HepG2 (cell line): ENCODE measurements around the gene CCN2. TPM values are rescaled to one million over a fixed set of nuclear protein-coding genes. Genes with fewer than 3 reads are reported as not detected.
A peak's percentile ranks its signal among the peaks of the same experiment; 100 is the strongest.

Experiments
- DDIT3 ChIP-seq: sonication (generic); formaldehyde crosslinking; IDR thresholded peaks from 2 replicates; pipeline ENCODE4 v1.4.0; 2020; ENCODE audit warnings: mild to moderate bottlenecking, missing genetic modification reagents
- FOXK2 ChIP-seq: fragments of 450-650 bp; IDR thresholded peaks from 2 replicates; pipeline ENCODE4 v1.6.1; 2016
- FOXP4 ChIP-seq: sonication (generic); formaldehyde crosslinking; IDR thresholded peaks from 2 replicates; pipeline ENCODE4 v1.4.0; 2020; ENCODE audit warnings: missing genetic modification reagents
- HDAC6 ChIP-seq: fragments of 200-600 bp; sonication (generic); IDR thresholded peaks from 2 replicates; pipeline ENCODE4 v1.7.0; 2017; ENCODE audit warnings: mild to moderate bottlenecking, antibody characterized with exemption, low read length, low read depth
- HIC2 ChIP-seq: sonication (generic); formaldehyde crosslinking; IDR thresholded peaks from 2 replicates; pipeline ENCODE4 v1.9.0; 2022; ENCODE audit warnings: low read depth, missing genetic modification reagents
- HOXD1 ChIP-seq: sonication (generic); formaldehyde crosslinking; IDR thresholded peaks from 2 replicates; pipeline ENCODE4 v1.5.0; 2020; ENCODE audit warnings: missing genetic modification reagents
- KDM6A ChIP-seq: IDR thresholded peaks from 2 replicates; pipeline ENCODE4 v1.6.1; 2016; ENCODE audit warnings: low read depth
- KLF12 ChIP-seq: sonication (generic); formaldehyde crosslinking; IDR thresholded peaks from 2 replicates; pipeline ENCODE4 v1.4.0; 2020; ENCODE audit warnings: missing genetic modification reagents, borderline replicate concordance
- KLF16 ChIP-seq, 2 experiments: sonication (generic) in 1 of 2; formaldehyde crosslinking in 1 of 2; IDR thresholded peaks; 2 replicates each; pipeline versions ENCODE4 v1.6.1 to v1.8.0; 2016 to 2023; ENCODE audit warnings: missing genetic modification reagents in 2 of 2, missing compliant biosample characterization in 1 of 2
- LCORL ChIP-seq, 2 experiments: fragments of 450-650 bp in 1 of 2; sonication (generic) in 1 of 2; formaldehyde crosslinking in 1 of 2; IDR thresholded peaks; 2 replicates each; pipeline versions ENCODE4 v1.5.0 to v1.6.1; 2017 to 2020; ENCODE audit warnings: antibody characterized with exemption in 1 of 2, missing genetic modification reagents in 1 of 2
- MXD3 ChIP-seq: IDR thresholded peaks from 2 replicates; pipeline ENCODE4 v1.6.1; 2016; ENCODE audit warnings: mild to moderate bottlenecking, missing biosample characterization, missing genetic modification reagents
- MXD4 ChIP-seq: IDR thresholded peaks from 2 replicates; pipeline ENCODE4 v1.6.1; 2016; ENCODE audit warnings: mild to moderate bottlenecking, missing biosample characterization, missing genetic modification reagents
- NFE2 ChIP-seq: sonication (generic); formaldehyde crosslinking; IDR thresholded peaks from 2 replicates; pipeline ENCODE4 v1.4.0; 2020; ENCODE audit warnings: missing genetic modification reagents
- SP140L ChIP-seq: sonication (generic); formaldehyde crosslinking; IDR thresholded peaks from 2 replicates; pipeline ENCODE4 v1.4.0; 2020; ENCODE audit warnings: missing genetic modification reagents, borderline replicate concordance
- TEAD3 ChIP-seq: optimal IDR thresholded peaks from 2 replicates; pipeline ENCODE3; 2016; ENCODE audit warnings: borderline replicate concordance
- ZMYM3 ChIP-seq: sonication (generic); formaldehyde crosslinking; IDR thresholded peaks from 2 replicates; pipeline ENCODE4 v1.5.1; 2020; ENCODE audit warnings: mild to moderate bottlenecking, missing genetic modification reagents
- ZNF232 ChIP-seq: sonication (generic); formaldehyde crosslinking; IDR thresholded peaks from 2 replicates; pipeline ENCODE4 v1.4.0; 2020; ENCODE audit warnings: missing genetic modification reagents, borderline replicate concordance
- ZNF326 ChIP-seq: sonication (generic); formaldehyde crosslinking; IDR thresholded peaks from 2 replicates; pipeline ENCODE4 v1.4.0; 2020; ENCODE audit warnings: missing genetic modification reagents, borderline replicate concordance
- ZNF580 ChIP-seq: IDR thresholded peaks from 2 replicates; pipeline ENCODE4 v1.6.1; 2016; ENCODE audit warnings: low read depth, borderline replicate concordance
- ZNF660 ChIP-seq: sonication (generic); formaldehyde crosslinking; IDR thresholded peaks from 2 replicates; pipeline ENCODE4 v1.5.1; 2020; ENCODE audit warnings: mild to moderate bottlenecking, low read depth, missing genetic modification reagents, borderline replicate concordance
- ZNF678 ChIP-seq: sonication (generic); formaldehyde crosslinking; IDR thresholded peaks from 2 replicates; pipeline ENCODE4 v1.4.0; 2020; ENCODE audit warnings: mild to moderate bottlenecking, missing genetic modification reagents
- ZNF687 ChIP-seq: sonication (generic); formaldehyde crosslinking; IDR thresholded peaks from 2 replicates; pipeline ENCODE4 v1.5.1; 2020; ENCODE audit warnings: mild to moderate bottlenecking, missing genetic modification reagents, moderate library complexity
- polyA plus RNA-seq, 8 experiments: library from polyadenylated mRNA; depleted of rRNA in 3 of 8; stranded (reverse) in 7 of 8; unstranded in 1 of 8; fragments of >200 nt; fragmentation: Illumina TruSeq in 4 of 8; extraction: Trizol in 4 of 8; gene quantifications; 2 replicates each; pipeline versions ENCODE4 v1.2.1 to v1.2.3, GENCODE V29; 2011 to 2016; ENCODE audit warnings: low read depth in 4 of 8, missing spikeins in 1 of 8, mixed read lengths in 1 of 8; ENCODE audit not compliant: insufficient read depth in 1 of 8
- total RNA-seq, 5 experiments: library from RNA; depleted of rRNA; stranded (reverse); fragments of >200 nt; fragmentation: Illumina TruSeq; extraction: Trizol; gene quantifications; 2 replicates each; pipeline ENCODE4 v1.2.3, GENCODE V29; 2016; ENCODE audit warnings: low read depth in 1 of 5

Gene CCN2
- total and polyA plus RNA-seq, 2 of the 13 experiments (the other 11 are each of a cell fraction or from before 2014, with no cell fraction given): 34.7 to 316 TPM

- TF ChIP-seq MXD3 (CRISPR knock-in tag) (no peak), ZNF660 (CRISPR knock-in tag) (no peak), KLF16 (CRISPR knock-in tag; IDR thresholded peaks at IDR 0.05) (0 out of 4 replicates have a peak, but pooled peaks of 1 of the 2 experiments have one; percentile 19), ZNF232 (CRISPR knock-in tag) (no peak), DDIT3 (CRISPR knock-in tag) (no peak), ZNF687 (no peak), HOXD1 (CRISPR knock-in tag) (no peak), ZNF580 (CRISPR knock-in tag) (0 out of 2 replicates have a peak, but pooled peaks have one; percentile 25), TEAD3 (CRISPR knock-in tag) (peak; percentile 81), ZMYM3 (CRISPR knock-in tag) (no peak), LCORL (IDR thresholded peaks at IDR 0.05) (no peak), LCORL (CRISPR knock-in tag; IDR thresholded peaks at IDR 0.05) (peak; percentile 48; the same call in 1 of the 2 replicates), KDM6A (CRISPR knock-in tag) (peak; percentile 82), FOXK2 (no peak), ZNF678 (no peak), MXD4 (CRISPR knock-in tag) (no peak), HIC2 (CRISPR knock-in tag) (no peak), SP140L (CRISPR knock-in tag) (no peak), ZNF326 (no peak), KLF12 (CRISPR knock-in tag) (no peak), FOXP4 (CRISPR knock-in tag) (peak; percentile 79), HDAC6 (no peak), NFE2 (no peak)
Measured at GRCh38 chr6:131978522-131978921, 27.4 kb upstream of the CCN2 start (continued).
